HG02798 (cell line): ENCODE results near the gene SKI.

Experiments
- ATAC-seq: cut with Tn5 transposase; IDR thresholded peaks from one replicate; pipeline ENCODE4 v1.9.1; 2021; ENCODE audit warnings: mild to moderate bottlenecking; ENCODE audit not compliant: unreplicated experiment, poor library complexity

SKI gene

DNA sequence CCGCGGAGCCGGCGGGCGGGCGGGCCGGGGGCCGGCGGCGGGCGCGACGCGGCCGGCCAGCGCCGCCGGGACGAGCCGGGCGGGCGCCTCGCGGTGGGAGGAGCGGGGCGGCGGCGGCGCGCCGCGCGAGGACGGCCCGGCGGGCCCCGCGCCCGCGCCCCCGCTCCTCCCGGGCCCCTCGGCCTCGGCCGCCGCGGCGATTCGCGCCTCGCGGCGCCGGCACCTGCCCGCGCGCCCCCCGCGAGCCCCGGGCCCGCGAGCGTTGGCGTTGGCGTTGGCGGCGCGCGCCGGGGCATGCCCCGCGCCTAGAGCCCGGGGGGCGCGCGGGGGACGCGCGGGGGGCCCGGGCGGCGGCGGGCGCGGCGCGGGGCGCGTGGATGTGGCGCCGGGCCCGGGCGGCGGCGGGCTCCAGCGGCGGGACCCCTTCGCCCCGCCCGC lies at the start of gene SKI:
Gene SKI, plus strand, starts transcription at position 163 of the 438 bp plus-strand sequence. CDS start 448 bp downstream, outside the sequence.
- ATAC-seq: no peak

DNA sequence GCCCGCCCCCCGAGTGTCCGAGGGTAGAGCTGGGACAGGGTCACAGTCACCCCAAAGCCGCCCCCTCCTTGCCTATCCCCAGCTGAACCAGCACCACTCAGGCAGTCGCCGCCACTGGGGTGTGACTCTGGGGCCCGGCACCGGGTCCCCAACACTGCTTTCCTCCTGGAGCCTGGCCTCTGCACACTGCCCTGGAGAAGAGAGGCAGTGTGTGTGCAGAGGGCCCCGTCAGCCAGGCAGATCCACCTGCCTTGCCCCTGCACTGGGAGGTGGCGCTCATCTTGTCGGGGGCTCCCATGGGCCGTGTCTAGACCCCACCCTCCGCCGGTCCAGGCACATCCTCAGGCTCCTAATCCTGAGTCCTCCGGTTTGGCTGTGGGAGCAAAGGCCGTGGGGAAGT lies 49.2 kb upstream of the SKI start:
- no peak for ATAC-seq

DNA sequence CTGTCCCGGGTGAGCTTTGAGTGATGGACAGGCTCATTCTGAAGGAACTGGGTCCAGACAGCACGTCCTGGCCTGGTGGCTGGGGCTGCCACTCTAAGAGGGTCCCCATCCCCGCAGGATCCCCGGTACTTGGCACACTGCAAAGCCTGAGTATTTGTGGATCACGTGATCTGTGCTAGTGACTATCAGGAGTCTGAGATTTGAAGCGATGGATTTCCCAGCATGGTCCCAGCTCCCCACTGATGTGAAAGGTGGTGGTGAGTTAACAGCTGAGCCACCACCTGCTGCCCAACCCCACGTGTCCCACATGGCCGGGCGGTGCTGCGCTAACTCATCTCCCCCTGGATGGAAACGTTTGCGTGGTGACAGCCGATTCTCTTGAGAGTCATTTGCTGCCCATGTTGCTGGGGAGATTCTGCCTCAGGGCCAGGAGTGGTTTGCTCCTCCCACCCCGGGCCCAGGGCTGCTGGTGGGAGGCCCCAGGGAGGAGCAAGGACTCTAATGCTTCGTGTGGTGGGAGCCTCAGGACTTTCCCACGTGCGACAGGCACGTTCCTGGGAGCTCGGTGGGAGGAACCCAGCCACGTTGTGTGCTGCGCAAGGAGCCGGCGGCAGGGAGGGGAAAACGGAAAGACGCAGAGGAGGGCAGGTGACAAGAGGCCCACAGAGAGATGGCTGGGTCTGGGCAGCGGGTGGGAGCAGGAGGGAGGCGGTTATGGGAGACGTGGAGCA lies 48.7 kb upstream of the SKI start:
- no peak for ATAC-seq

DNA sequence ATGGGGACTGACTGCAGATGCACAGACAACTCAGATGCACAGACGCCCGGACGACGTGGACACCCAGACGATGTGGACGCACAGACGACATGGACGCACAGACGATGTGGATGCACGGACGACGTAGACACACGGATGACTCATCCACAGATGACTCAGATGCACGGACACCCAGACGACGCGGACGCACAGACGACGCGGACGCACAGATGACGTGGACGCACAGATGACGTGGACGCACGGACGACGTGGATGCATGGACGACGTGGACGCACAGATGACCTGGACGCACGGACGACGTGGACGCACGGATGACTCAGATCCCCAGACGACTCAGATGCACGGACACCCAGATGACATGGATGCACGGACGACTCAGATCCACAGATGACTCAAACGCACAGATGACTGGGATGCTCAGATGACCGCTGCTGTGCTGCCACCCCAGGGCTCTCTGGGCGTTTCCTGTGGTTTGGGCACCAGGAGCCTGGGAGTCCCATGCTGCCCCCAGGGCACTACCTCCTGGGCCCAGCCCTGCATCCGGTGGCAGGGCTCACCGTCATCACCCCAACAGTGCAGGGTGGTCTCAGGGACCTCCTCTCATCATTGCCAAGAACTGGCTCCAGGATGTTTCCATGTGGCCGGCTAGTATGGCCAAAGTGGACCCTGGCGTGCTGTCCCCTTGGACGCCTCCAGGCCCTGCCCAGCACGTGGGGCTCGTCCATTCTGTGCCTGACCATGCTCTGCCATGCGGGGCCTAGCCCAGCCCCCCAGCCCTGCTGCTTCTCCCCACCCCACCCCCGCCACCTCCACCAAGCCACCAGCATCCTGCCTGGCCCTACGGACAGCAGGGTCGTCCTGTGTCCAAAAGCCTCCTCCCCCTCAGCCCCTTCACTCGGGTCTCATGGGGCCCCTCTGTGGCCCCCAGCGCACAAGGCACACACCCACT lies 47.5 kb upstream of the SKI start:
- no peak for ATAC-seq

DNA sequence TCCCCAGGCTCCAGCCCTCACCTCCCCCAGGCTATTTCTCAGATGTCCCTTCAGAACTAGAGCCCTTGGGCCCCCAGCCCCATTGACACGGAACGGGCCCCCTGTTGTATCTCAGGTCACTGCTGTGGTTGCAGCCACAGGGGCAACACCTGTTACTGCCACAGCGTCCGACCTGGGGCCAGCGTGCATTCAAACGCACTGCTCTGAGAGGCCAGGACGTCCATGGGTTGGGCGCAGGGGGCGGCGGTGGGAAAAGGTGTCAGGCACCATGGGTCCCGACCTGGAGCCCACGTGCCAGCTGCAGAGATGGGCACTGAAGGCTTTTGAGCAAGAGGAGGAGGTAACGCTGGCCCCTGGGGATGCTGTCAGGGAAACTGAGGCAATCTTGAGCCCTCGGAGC lies 46.8 kb upstream of the SKI start:
- ATAC-seq: no peak

DNA sequence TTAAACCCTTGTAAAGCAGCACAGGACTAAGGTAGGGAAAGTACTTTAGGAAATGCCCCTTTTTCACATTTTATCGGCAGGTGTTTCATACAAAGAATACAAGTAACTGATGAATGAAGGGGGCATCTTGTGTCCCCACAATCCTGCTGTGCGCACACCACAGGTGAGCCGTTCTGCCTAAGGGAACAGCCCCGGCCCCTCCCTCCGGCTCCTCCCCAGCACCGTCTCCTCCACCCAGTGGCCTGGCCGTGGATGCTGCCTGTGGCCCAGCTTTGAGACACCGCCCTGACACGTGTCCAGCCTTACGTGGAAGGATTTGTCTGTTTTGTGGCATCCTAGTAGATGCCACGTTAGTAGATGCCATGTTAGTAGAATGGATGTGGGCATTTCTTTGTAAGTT lies 46.4 kb upstream of the SKI start:
- no peak for ATAC-seq

DNA sequence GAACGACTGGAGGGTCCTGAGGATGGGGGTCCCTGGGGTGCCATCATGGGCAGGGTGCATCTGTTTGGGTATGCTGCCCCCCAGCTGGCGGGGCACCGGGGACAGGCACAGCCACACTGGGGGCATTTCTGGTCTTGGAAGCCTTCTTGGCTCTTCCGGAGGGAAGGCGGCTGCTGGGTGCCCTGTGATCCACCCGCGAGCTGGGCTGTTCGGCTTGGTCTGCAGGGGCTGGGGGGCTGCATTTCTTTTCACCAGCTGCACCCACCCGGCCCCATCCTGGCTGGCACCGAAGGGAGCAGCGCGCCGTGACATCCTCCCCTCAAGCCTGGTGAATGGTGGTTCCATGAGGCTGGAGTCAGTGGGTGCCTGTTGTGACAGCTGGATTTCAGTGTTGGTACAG lies 45.7 kb upstream of the SKI start:
- ATAC-seq: no peak

DNA sequence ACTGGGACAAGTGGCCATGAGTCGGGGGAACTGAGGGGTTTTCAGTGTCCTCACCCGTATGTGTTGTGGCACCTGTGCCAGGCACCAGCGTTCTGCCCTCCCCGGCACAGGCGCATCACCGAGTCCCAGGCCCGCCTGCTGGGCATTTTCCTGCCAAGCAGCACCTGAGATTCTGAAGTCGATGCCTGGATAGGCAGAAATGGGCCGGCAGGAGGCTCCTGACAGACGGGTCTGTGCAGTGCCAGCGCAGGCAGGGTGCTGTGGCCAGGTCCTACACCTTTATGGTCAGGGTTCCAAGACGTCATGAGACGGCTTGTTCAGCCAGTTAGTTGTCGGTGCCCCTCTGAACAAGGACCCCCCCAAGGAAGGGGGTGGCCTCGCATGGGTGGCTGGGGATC lies 44.2 kb upstream of the SKI start:
- ATAC-seq: no peak

DNA sequence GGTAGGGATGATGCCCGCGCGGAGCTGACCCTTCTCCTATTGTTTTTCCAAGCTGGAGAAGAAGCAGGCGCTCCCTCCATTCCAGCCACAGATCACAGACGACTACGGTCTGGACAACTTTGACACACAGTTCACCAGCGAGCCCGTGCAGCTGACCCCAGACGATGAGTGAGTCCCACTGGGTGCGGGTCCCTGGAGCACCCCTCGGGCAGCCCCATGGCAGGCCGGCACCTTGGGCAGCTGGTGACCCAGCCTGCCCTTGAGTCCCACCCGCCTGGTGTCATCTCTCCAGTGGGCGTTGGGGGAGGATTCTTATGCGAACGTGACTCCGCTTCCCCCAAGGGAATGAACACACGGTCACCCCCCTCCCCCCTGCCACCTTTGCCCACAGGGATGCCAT lies 43.6 kb upstream of the SKI start:
- ATAC-seq: no peak

DNA sequence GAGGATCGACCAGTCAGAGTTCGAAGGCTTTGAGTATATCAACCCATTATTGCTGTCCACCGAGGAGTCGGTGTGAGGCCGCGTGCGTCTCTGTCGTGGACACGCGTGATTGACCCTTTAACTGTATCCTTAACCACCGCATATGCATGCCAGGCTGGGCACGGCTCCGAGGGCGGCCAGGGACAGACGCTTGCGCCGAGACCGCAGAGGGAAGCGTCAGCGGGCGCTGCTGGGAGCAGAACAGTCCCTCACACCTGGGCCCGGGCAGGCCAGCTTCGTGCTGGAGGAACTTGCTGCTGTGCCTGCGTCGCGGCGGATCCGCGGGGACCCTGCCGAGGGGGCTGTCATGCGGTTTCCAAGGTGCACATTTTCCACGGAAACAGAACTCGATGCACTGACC lies 43.2 kb upstream of the SKI start:
- no peak for ATAC-seq

DNA sequence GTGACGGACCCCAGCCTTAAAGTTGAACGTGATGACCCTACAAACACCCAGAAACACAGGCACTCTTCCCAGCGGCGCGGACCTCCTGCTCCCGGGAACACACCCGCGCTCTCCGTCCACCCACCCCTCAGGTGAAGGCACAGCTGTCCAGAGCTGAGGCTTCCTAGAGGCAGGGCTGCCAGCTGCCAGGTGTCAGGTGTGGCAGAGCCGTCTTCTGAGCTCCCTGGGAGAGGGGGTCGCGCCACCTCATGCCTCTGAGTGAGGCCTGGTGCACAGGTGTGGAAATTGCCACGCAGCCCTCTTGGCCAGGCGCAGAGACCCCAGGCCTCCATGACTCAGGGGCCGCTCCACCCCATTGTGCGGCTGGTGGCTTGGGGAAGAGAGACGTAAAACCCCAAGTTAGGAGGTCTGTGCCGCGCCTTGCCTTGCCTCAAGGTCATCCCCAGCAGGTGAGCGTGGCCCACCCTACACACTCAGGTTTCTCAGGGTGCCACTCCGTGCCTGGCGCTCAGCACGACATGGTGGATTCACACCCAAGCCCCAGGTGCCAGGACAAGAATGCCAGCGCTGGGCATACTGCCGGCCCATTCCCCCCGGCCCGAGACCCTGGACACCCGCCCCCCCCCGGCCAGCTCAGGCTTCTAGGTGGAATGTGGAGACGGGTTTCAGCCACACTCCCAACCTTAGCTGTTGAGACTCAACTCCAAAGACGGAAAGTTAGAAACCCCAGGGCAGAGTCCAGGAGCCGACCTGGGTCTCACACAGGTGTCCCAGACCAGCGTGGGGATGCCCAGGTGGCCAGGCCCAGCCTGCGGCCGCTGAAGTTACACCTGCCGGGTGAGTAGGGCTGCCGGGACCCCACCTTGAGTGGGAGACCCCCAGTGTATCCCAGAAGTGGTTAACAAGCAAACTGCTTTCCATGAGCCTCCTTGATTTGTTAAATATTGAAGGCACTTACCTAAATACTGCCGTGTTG lies 42.0 kb upstream of the SKI start:
- no peak for ATAC-seq

DNA sequence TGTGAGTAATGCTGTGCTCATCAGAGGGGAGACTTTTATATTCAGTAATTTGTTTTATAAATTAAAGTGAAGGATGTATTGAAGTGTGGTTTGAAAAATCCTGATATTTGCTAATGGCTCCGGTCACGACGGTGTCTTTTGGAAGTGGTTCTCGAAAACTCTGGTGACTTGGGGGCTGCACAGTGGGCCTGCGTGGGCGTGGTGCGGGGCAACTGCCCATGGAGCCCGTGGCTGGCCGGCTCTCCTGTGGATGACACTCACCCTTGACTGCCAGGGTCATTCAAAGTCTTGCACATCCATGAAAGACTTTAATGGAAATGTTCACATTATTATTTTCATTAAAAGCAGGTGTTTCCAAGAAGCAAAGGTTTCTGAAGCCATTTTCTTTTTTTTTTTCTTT lies 41.2 kb upstream of the SKI start:
- no peak for ATAC-seq

DNA sequence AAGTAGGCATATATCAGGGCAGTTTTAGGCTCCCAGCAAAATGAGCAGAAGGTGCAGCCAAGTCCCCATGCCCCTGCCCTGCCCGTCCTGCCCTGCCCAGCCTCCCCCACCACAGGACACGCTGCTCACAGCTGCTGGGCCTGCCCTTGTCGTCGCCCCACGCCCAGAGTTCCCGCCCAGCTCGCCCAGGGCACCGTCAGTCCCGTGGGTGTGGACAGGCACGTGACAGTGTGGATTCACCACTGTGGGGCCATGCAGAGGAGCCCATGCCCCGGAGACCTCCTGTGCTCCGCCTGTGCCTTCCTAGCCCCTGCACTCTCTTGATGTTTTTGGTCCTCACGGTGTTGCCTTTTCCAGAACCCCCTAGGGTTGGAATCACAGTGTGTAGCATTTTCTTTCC lies 40.5 kb upstream of the SKI start:
- no peak for ATAC-seq

DNA sequence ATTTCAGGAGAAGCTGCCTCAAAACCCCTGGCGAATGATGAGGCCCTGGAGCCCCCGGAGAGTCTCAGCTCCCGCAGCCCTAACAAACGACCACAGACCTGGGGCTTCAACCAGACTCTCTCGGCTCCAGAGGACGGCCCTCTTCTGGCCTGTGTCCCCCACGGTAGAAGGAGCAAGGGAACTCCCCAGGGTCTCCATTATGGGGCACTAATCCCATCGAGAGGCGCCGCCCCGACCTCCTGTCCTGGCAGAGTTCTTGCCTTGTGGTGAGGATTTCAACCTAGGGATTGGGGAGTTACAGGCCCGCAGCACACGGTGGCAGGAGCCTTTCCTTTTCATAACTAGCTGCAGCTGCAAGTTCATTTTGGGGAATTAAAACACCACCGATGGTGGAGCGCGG lies 39.8 kb upstream of the SKI start:
- no peak for ATAC-seq

DNA sequence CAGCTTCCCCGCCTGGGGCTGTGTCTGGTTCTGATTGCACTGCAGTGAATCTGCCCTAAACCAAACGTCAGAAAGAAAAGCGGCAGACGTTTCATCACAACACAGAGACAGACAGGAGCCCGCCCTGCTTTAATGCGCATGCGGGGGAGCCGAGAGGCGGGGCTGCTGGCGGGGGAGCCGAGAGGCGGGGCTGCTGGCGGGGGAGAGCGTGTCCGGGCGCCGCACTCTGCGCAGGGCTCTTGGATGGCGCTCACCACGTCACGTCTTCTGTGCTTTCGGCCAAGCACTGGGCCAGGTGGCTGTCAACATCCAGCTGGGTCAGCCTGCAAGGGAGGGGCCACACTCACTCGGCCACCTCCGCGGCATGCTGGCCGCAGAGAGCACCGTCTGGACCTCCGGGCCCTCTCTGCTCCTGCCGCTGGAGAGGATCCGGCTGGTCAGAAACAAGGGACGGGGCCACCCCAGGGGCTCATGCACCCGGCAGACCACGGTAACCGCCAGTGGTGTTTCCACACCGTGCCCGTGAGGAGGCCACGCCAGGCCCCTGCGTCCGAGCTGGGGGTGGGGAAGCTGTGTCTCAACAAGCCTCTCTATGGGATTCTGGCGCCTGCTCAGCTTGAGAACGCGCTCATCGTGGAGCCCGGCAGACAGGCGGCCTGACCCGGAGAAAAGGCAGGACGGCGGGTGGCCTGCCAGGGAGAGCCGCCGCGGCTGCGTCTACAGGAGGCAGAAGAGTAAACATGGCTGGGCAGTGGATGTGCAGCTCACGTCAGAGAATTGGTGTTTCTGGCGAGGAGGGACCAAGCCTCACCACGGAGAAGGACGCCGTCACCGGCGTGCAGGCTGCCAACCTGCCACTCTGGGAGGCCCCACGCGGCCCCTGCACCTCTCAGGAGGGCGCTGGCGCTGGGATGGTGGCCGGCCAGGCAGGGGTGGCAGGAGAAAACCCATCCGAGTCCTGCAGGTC lies 38.4 kb upstream of the SKI start:
- ATAC-seq: peak; percentile 90

DNA sequence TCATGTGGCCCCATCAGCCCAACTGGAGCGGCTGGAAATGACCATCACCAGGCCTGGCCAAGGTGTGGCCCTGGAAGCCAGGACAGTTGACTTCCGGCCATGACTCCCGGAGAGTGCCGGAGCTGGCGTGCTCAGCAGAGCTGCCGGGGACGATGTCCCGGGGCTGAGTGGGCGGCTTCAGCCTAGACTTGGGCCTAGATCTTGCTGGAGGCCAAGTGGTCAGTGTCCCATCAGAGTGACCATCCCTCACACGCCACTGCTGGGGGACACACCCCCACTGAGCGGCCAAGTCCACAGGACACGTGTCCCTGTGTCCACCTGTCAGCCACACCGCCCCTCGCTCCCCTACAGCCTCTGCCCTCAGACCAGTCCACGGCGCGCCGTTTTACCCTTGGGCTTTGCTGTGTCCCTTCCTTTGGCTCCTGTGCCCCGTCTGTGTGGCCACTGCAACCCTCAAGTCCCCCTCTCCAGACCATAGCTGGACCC lies 37.6 kb upstream of the SKI start:
- no peak for ATAC-seq

DNA sequence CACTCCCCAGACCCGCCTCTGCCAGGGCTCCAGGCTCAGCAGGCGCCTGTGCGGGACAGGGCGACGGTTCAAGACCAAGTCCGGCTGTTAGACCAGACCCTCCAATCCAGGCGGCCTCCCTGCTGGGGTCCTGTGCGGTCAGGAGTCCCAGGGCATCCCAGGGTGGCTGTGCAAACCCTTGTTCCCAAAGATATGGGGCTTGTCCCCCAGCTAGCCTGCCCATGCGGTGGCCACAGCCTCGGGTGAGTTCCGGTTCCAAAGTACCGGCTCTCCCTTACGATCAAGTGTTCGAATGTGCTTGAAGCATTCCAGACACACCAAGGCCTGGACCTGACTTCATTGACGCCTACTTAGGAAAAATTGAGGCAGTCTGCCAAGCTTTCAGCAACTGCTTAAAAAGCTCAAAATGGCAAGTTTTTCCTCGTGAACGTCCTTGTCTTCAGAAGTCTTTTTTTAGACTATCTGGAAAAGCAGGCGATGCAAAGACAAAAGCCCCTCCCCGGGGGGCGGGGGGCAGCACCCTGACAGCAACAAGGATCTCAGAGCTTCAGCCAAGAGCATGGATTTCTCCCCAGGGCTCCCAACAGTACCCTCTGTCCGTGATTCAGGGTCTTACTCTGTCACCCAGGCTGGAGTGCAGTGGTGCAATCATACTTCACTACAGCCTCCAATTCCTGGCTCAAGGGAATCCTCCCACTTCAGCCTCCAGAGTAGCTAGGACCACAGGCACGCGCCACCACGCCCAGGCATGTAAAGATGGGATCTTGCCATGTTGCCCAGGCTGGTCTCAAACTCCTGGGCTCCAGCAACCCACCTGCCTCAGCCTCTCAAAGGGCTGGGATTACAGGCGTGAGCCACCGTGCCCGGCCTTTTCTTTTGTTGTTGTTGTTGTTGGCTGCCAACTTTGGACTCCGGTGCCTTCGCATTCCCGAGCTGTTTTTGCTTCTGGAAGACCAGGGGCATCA lies 35.8 kb upstream of the SKI start:
- no peak for ATAC-seq
